HepG2 (cell line): ENCODE measurements around the gene SASH3.

ENCODE experiments used
- ZNF678 ChIP-seq: sonication (generic); formaldehyde crosslinking; IDR thresholded peaks from 2 replicates; pipeline ENCODE4 v1.4.0; 2020; ENCODE audit warnings: mild to moderate bottlenecking, missing genetic modification reagents
- TF ChIP-seq, protein P1 (sequence below): fragments of 450-650 bp; IDR thresholded peaks from 2 replicates; pipeline ENCODE4 v1.6.1; 2017; ENCODE audit warnings: mild to moderate bottlenecking

DNA sequence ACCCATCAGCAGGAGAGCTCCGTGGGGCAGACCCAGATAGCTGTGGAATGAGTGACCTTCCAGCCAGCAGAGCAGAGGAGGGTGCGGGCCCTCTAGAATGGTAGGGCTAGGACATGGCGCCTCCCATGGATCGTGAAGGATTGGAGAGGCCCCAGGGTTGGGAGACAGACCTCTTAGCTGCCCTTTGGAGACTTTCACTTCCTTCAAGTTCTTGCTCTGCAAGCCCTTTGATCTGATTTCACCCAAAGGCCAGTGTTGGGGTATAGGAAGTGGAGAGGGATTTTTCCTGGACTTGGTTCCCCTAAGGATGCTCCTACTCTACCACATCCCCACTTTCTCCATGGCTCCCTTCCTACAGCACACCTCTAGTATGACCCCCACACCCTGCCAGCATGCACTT is 3.0 kb downstream of the SASH3 start:
- TF ChIP-seq, protein P1, sequence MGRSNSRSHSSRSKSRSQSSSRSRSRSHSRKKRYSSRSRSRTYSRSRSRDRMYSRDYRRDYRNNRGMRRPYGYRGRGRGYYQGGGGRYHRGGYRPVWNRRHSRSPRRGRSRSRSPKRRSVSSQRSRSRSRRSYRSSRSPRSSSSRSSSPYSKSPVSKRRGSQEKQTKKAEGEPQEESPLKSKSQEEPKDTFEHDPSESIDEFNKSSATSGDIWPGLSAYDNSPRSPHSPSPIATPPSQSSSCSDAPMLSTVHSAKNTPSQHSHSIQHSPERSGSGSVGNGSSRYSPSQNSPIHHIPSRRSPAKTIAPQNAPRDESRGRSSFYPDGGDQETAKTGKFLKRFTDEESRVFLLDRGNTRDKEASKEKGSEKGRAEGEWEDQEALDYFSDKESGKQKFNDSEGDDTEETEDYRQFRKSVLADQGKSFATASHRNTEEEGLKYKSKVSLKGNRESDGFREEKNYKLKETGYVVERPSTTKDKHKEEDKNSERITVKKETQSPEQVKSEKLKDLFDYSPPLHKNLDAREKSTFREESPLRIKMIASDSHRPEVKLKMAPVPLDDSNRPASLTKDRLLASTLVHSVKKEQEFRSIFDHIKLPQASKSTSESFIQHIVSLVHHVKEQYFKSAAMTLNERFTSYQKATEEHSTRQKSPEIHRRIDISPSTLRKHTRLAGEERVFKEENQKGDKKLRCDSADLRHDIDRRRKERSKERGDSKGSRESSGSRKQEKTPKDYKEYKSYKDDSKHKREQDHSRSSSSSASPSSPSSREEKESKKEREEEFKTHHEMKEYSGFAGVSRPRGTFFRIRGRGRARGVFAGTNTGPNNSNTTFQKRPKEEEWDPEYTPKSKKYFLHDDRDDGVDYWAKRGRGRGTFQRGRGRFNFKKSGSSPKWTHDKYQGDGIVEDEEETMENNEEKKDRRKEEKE = no peak
- TF ChIP-seq ZNF678 (CRISPR knock-in tag) = no peak
